H9 (cell line): ENCODE results near the gene HNRNPLL. TPM values are rescaled to one million over a fixed set of nuclear protein-coding genes. Genes with fewer than 3 reads are reported as not detected.

Experiments used
- DNase-seq: peaks from one replicate; pipeline ENCODE4 v3.0.0-alpha.2; 2017
- H2AFZ ChIP-seq: one replicate; pipeline ENCODE4 v1.6.1; 2013; ENCODE audit warnings: mild to moderate bottlenecking, low read length, control low read depth, moderate library complexity
- H2AK5ac ChIP-seq: 2 replicates; pipeline ENCODE4 v1.6.1; 2013; ENCODE audit warnings: low read length, control low read depth, mixed read lengths; ENCODE audit not compliant: insufficient read length
- H2BK120ac ChIP-seq: one replicate; pipeline ENCODE4 v1.6.1; 2013; ENCODE audit warnings: low read depth, mild to moderate bottlenecking, low read length, control low read depth, inconsistent platforms; ENCODE audit not compliant: poor library complexity, severe bottlenecking
- H2BK12ac ChIP-seq: 2 replicates; pipeline ENCODE4 v1.6.1; 2013; ENCODE audit warnings: low read length, control low read depth, mixed read lengths, low read depth; ENCODE audit not compliant: insufficient read length
- H2BK15ac ChIP-seq: 2 replicates; pipeline ENCODE4 v1.6.1; 2013; ENCODE audit warnings: low read depth, low read length, control low read depth
- H2BK20ac ChIP-seq: one replicate; pipeline ENCODE4 v1.6.1; 2013; ENCODE audit warnings: low read depth, mild to moderate bottlenecking, low read length, control low read depth, inconsistent platforms; ENCODE audit not compliant: poor library complexity, severe bottlenecking
- H2BK5ac ChIP-seq: 2 replicates; pipeline ENCODE4 v1.6.1; 2013; ENCODE audit warnings: low read length, control low read depth, mixed read lengths; ENCODE audit not compliant: insufficient read length
- H3K14ac ChIP-seq: 2 replicates; pipeline ENCODE4 v1.6.1; 2013; ENCODE audit warnings: low read length, control low read depth; ENCODE audit not compliant: insufficient read depth
- H3K18ac ChIP-seq: 2 replicates; pipeline ENCODE4 v1.6.1; 2013; ENCODE audit warnings: low read depth, mild to moderate bottlenecking, mixed read lengths, low read length, control low read depth; ENCODE audit not compliant: insufficient read length
- H3K23ac ChIP-seq: 2 replicates; pipeline ENCODE4 v1.6.1; 2013; ENCODE audit warnings: low read length, control low read depth, mixed read lengths, low read depth; ENCODE audit not compliant: insufficient read length
- H3K23me2 ChIP-seq: 2 replicates; pipeline ENCODE4 v1.6.1; 2013; ENCODE audit warnings: low read depth, mild to moderate bottlenecking, mixed read lengths, low read length, control low read depth; ENCODE audit not compliant: insufficient read length, poor library complexity, severe bottlenecking
- H3K27ac ChIP-seq: 2 replicates; pipeline ENCODE4 v1.5.1; 2013; ENCODE audit warnings: low read length, control low read depth, mixed read lengths, low read depth; ENCODE audit not compliant: insufficient read length
- H3K27me3 ChIP-seq: 2 replicates; pipeline ENCODE4 v1.6.1; 2013; ENCODE audit warnings: low read length, control low read depth, inconsistent platforms; ENCODE audit not compliant: insufficient read depth
- H3K4ac ChIP-seq: 2 replicates; pipeline ENCODE4 v1.6.1; 2013; ENCODE audit warnings: low read depth, mild to moderate bottlenecking, control low read depth, inconsistent platforms, low read length, moderate library complexity
- H3K4me1 ChIP-seq: 2 replicates; pipeline ENCODE4 v1.6.1; 2013; ENCODE audit warnings: low read length, control low read depth, inconsistent platforms; ENCODE audit not compliant: insufficient read depth
- H3K4me2 ChIP-seq: 2 replicates; pipeline ENCODE4 v1.6.1; 2013; ENCODE audit warnings: low read length, control low read depth, mixed read lengths; ENCODE audit not compliant: insufficient read length, insufficient read depth
- H3K56ac ChIP-seq: 2 replicates; pipeline ENCODE4 v1.6.1; 2013; ENCODE audit warnings: low read depth, mild to moderate bottlenecking, mixed read lengths, low read length, control low read depth; ENCODE audit not compliant: insufficient read length
- H3K79me1 ChIP-seq: 2 replicates; pipeline ENCODE4 v1.6.1; 2013; ENCODE audit warnings: low read depth, mild to moderate bottlenecking, moderate library complexity, low read length, control low read depth, inconsistent platforms; ENCODE audit not compliant: insufficient read depth, poor library complexity, severe bottlenecking
- H3K79me2 ChIP-seq: 2 replicates; pipeline ENCODE4 v1.6.1; 2013; ENCODE audit warnings: low read length, control low read depth, inconsistent platforms; ENCODE audit not compliant: insufficient read depth
- H3K9ac ChIP-seq: 2 replicates; pipeline ENCODE4 v1.6.1; 2013; ENCODE audit warnings: low read length, control low read depth, mixed read lengths; ENCODE audit not compliant: insufficient read length; ENCODE audit errors: extremely low read depth
- H3K9me3 ChIP-seq: one replicate; pipeline ENCODE4 v1.6.1; 2013; ENCODE audit warnings: low read depth, low read length, inconsistent platforms; ENCODE audit not compliant: control insufficient read depth
- H3T11ph ChIP-seq: one replicate; pipeline ENCODE4 v1.6.1; 2013; ENCODE audit warnings: mild to moderate bottlenecking, low read length, control low read depth, inconsistent platforms
- H4K20me1 ChIP-seq: one replicate; pipeline ENCODE4 v1.6.1; 2013; ENCODE audit not compliant: control insufficient read depth, insufficient read length, insufficient read depth
- H4K5ac ChIP-seq: 2 replicates; pipeline ENCODE4 v1.6.1; 2013; ENCODE audit warnings: low read depth, mild to moderate bottlenecking, mixed read lengths, low read length, control low read depth; ENCODE audit not compliant: insufficient read length
- H4K8ac ChIP-seq: replicated peaks from 2 replicates; pipeline ENCODE4 v1.6.1; 2013; ENCODE audit warnings: low read length, control low read depth, mixed read lengths, low read depth; ENCODE audit not compliant: insufficient read length
- H4K91ac ChIP-seq: 2 replicates; pipeline ENCODE4 v1.6.1; 2013; ENCODE audit warnings: low read depth, mild to moderate bottlenecking, moderate library complexity, mixed read lengths, low read length, control low read depth; ENCODE audit not compliant: insufficient read length
- H3K27ac Mint-ChIP-seq, 3 experiments: 2 replicates in 2 of 3; 3 replicates in 1 of 3; pipeline ENCODE4 v1.8.0; 2020 to 2021; ENCODE audit warnings: mixed read lengths in 3 of 3, mild to moderate bottlenecking in 1 of 3, moderate library complexity in 1 of 3
- H3K27me3 Mint-ChIP-seq: 2 replicates; pipeline ENCODE4 v1.8.0; 2021; ENCODE audit warnings: low read depth, mild to moderate bottlenecking, moderate library complexity, mixed read lengths
- H3K36me3 Mint-ChIP-seq, 3 experiments: 2 replicates in 2 of 3; 3 replicates in 1 of 3; pipeline ENCODE4 v1.8.0; 2020 to 2021; ENCODE audit warnings: low read depth in 3 of 3, mixed read lengths in 3 of 3; ENCODE audit not compliant: insufficient read depth in 1 of 3
- H3K4me1 Mint-ChIP-seq, 2 experiments: 2 replicates each; pipeline ENCODE4 v1.8.0; 2020; ENCODE audit warnings: mixed read lengths in 2 of 2
- H3K4me3 Mint-ChIP-seq, 2 experiments: 2 replicates in 1 of 2; 3 replicates in 1 of 2; pipeline ENCODE4 v1.8.0; 2020 to 2021; ENCODE audit warnings: mild to moderate bottlenecking in 2 of 2, mixed read lengths in 2 of 2, moderate library complexity in 1 of 2
- H3K9me3 Mint-ChIP-seq, 2 experiments: 2 replicates in 1 of 2; 3 replicates in 1 of 2; pipeline ENCODE4 v1.8.0; 2020; ENCODE audit warnings: mild to moderate bottlenecking in 2 of 2, mixed read lengths in 2 of 2, moderate library complexity in 1 of 2
- WGBS: extraction: QIAGEN DNeasy Blood & Tissue Kit; methylation state at CpG from one replicate; pipeline ENCODE4 v1.1.7; 2013; ENCODE audit warnings: missing lambda C conversion rate, low lambda C conversion rate, mixed read lengths; ENCODE audit not compliant: insufficient read length; ENCODE audit errors: extremely low coverage; 5-methylcytosine and 5-hydroxymethylcytosine counted together
- total RNA-seq: library from RNA; stranded (reverse); gene quantifications from 2 replicates; pipeline ENCODE4 v1.2.1, GENCODE V29; 2021
- TF ChIP-seq, protein P1 (sequence below): fragments of 200-600 bp; sonication (generic); conservative IDR thresholded peaks from 3 replicates; pipeline ENCODE4 v1.8.0; 2021; ENCODE audit warnings: antibody characterized with exemption, mild to moderate bottlenecking

Gene HNRNPLL
- total RNA-seq, 1 experiment from 2014 or later, result 52.3 TPM

DNA sequence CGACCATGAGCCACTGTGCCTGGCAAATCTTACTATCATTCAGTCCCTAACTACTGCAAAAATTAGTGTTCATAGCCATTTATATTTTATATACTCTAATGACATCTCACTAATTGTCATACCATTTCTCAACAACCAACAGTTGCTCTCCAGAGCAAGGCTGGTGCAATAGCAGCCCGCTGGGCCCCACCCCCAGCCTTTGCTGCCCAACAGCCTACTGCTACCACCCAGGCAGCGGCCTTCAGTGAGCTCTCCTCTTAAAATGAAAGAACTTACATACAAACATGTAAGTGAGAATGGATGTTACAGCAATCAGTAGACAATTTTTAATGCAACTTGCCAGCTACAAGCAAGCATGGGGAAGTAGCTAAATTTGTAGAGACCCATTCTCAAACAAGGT is 90.5 kb downstream of the HNRNPLL start:
- Histone ChIP-seq H2BK12ac (no peak overlapping the region), H4K91ac (no peak overlapping the region), H2BK120ac (no peak overlapping the region), H4K8ac (no peak overlapping the region), H3K14ac (no peak overlapping the region), H3K56ac (no peak overlapping the region), H4K20me1 (no peaks in the 10 kb centered on the region), H2BK5ac (no peak overlapping the region), H3K79me2 (no peaks in the 10 kb centered on the region), H2AFZ (no peak overlapping the region), H3K23ac (no peak overlapping the region), H3K4me1 (no peaks in the 10 kb centered on the region; the same call in 1 of the 2 replicates), H3K18ac (no peak overlapping the region), H3T11ph (no peak overlapping the region), H3K4me2 (no peak overlapping the region), H3K27me3 (no peaks in the 10 kb centered on the region), H3K27ac (no peak overlapping the region), H2AK5ac (no peak overlapping the region), H2BK20ac (no peak overlapping the region), H2BK15ac (no peak overlapping the region), H3K9ac (no peak overlapping the region), H3K23me2 (no peaks in the 10 kb centered on the region), H4K5ac (no peak overlapping the region), H3K9me3 (no peaks in the 10 kb centered on the region), H3K4ac (no peak overlapping the region), H3K79me1 (no peaks in the 10 kb centered on the region)
- H3K27me3 Mint-ChIP-seq, result peaks cover 15% of the 10 kb centered on the region
- no CpG with 5 or more reads among the region's 3 CpGs for WGBS
- no peak for DNase-seq
- H3K36me3 Mint-ChIP-seq, result no peaks in the 10 kb centered on the region; a peak in 1 of 7 replicates
- TF ChIP-seq, protein P1, sequence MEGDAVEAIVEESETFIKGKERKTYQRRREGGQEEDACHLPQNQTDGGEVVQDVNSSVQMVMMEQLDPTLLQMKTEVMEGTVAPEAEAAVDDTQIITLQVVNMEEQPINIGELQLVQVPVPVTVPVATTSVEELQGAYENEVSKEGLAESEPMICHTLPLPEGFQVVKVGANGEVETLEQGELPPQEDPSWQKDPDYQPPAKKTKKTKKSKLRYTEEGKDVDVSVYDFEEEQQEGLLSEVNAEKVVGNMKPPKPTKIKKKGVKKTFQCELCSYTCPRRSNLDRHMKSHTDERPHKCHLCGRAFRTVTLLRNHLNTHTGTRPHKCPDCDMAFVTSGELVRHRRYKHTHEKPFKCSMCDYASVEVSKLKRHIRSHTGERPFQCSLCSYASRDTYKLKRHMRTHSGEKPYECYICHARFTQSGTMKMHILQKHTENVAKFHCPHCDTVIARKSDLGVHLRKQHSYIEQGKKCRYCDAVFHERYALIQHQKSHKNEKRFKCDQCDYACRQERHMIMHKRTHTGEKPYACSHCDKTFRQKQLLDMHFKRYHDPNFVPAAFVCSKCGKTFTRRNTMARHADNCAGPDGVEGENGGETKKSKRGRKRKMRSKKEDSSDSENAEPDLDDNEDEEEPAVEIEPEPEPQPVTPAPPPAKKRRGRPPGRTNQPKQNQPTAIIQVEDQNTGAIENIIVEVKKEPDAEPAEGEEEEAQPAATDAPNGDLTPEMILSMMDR, result no peak
- H3K4me1 Mint-ChIP-seq, result peaks cover 12 to 16% of the 10 kb centered on the region in 2 experiments
- H3K9me3 Mint-ChIP-seq, result no peaks in the 10 kb centered on the region
- H3K4me3 Mint-ChIP-seq, result no peak overlapping the region; a peak in 1 of 5 replicates
- H3K27ac Mint-ChIP-seq, result no peak overlapping the region

Other genes with a start within 250 kb of the HNRNPLL start
- 66.7 and 70.9 TPM in 2 replicates for gene ATL2, start 225.7 kb downstream of the HNRNPLL start, total RNA-seq
- gene GALM, start 63.2 kb upstream of the HNRNPLL start, total RNA-seq, result 10.0 and 10.4 TPM in 2 replicates
- gene SRSF7, start 148.4 kb upstream of the HNRNPLL start, total RNA-seq, result 576 and 589 TPM in 2 replicates
- gene GEMIN6, start 175.3 kb upstream of the HNRNPLL start, total RNA-seq, result 21.9 and 22.1 TPM in 2 replicates